ENCODE results near the gene GNG4.
"Not testable (repeated sequence)": the region's sequence is repeated elsewhere in the genome, so short reads cannot be mapped to it uniquely, and the experiment has no call there.

GNG4 gene

GRCh38 chr1:235650341-235651169 is 971 bp upstream of the GNG4 start:
- DNase-seq (ENCODE audit: low spot score) = no peak

GRCh38 chr1:235648954-235649367 is 623 bp downstream of the GNG4 start:
- DNase-seq (ENCODE audit: low spot score) = peak; percentile 42

DNA sequence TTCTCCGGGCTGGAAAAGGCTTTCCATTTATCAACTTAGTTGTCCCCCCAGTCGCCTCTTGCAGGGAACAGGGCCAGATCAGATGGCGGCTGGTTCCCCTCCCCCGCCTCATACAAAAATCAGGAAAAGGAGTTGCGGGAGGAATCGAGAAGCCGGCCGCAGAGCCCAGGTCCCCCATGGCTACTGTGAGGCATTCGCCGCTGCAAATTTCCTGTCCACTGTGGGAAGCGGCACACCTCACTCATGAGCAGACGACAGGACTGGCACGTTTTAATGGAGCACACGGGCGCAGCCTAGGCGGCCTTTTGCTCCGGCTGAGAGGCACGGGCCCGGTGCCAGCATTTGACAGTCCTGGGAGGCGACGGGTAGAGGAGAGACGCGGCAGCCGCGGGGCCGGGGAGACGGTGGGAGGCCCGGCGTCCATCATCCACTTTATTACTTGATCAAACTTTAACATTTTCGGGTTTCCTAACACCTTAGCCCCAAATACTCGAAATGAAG is 1.1 kb downstream of the GNG4 start:
- DNase-seq (ENCODE audit: low spot score) = no peak

DNA sequence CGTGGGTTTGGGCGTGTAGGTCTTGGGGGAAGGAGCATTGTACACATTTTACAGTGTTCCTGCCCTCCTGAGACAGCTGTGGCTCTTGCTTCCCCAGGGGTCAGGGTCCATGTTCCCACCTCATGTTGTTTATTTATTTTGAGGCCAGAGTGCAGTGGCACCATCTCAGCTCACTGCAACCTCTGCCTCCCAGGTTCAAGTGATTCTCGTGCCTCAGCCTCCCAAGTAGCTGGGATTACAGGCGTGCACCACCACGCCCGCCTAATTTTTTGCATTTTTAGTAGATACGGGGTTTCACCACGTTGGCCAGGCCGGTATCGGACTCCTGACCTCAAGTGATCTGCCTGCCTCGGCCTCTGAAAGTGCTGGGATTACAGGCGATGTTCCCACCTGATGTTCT is 2.0 kb downstream of the GNG4 start:
- not testable (repeated sequence) for DNase-seq (ENCODE audit: low spot score)

GRCh38 chr1:235646463-235646862 is 3.1 kb downstream of the GNG4 start:
- no peak for DNase-seq (ENCODE audit: low spot score)

- DNase-seq (ENCODE audit: low spot score) = no peak
Measured at GRCh38 chr1:235644693-235645305, 4.8 kb downstream of the GNG4 start.

DNA sequence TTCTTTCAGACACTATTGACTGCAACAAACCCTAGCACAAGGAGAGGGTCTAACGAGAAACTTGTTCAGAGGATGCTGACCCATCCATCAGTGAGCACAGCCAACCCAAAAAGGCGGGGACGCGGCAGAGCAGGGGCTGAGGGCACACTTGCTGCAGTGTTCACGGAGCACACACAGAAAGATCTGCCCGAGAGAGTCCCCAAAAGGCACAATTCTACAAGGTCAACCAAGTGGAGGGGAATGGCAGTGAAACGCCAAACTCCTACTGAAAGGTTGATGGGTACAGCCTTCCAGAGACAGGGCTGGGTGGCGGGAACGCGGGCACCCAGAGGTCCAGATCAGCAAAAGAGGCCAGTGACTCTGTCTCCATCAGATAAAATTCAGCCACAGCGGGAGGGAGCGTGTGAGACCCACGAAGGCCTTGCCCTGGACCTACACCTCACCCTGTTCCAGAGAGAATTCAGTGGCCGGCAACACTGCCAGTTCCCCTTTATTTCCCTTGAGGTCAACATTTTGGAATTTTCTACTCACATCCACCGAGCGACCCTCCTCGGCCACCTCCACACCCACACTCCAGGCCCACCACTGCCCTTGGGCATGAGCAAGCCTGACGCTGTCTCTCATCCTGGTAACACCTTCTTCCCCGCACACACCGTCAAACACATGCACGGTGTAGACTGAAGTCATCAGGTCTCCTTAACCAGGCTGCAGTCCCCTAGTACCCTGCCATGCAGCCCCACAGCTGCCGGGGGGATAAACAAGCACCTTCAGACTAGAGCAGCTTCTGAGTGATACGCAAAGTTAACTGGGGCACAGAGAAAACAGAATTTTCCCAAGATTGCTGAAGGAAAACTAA is 5.5 kb downstream of the GNG4 start:
- DNase-seq (ENCODE audit: low spot score) = no peak

DNA sequence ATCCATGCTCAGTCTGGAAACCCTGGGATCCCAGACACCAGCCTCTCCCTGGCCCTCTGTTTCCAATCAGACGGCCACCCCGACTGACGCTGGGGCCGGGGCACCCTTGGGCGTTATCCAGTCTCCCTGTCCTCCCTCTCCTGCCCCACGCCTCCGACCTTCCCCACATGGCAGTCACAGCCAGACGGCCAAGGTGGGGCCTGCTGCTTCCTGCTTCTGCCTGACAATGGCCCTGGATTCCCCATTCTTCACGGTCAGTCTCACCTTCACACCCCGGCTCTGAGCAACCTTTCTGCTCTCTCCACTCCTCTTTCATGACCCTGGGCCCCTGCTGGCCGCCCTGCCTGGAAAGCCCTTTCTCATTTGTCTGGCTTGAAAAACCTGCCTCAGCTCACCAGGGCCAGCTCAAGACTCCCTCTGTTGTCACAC is 6.6 kb downstream of the GNG4 start:
- no peak for DNase-seq (ENCODE audit: low spot score)

DNA sequence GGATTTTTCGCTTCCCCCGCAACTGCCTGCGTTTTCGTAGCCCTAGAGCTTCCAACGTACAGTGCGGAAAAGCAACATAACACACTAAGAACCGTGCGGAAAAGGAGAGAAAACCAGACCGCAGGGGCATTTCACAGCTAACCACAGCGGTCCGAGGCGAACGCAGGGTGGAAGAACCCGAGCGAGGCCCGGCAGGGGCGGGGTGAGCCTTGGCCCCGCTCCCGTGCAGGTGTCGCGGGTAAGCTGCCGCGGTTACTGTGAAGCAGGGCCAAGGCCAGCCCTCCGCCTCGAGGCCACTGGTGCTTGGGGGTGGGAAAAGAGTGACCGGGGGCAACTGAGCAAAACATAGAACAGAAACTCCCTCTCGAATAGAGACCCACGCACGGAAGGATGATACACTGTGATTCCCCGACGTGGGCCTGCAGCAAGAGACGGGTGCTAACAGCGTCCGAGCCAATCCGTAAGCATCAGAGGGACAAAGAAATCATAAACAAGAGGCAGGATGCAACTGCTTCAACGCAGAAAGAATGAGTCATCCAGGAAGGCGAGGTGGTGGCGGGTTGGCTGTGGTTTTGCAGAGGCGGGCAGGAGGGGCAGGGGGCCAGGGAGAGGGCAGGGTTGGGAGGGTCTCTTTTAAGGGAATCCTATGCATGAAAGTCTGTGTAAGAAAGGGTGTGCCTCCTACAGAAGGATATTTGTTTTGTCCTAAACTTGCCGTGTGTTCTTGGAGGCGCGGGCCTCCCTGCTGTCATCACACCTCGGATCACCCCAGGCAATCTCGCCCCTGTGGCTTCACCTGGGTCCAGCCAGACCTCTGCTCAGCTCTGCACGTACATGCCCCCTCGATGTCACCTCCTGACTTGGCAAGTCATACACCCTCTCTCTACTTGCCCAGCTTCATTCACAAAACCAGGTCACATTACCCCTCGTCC is 7.3 kb downstream of the GNG4 start:
- DNase-seq (ENCODE audit: low spot score) = peak; percentile 28

- no peak for DNase-seq (ENCODE audit: low spot score)
Measured at GRCh38 chr1:235640580-235640979, 9.0 kb downstream of the GNG4 start.

GRCh38 chr1:235639226-235640205 is 10.1 kb downstream of the GNG4 start:
- DNase-seq (ENCODE audit: low spot score) = no peak

DNA sequence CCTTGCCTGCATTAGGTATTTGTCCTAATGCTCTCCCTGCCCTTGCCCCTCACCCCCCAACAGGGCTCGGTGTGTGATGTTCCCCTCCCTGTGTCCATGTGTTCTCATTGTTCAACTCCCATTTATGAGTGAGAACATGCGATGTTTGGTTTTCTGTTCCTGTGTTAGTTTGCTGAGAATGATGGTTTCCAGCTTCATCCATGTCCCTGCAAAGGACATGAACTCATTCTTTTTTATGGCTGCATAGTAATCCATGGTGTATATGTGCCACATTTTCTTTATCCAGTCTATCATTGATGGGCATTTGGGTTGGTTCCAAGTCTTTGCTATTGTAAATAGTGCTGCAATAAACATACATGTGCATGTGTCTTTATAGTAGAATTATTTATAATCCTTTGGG is 11.0 kb downstream of the GNG4 start:
- not testable (repeated sequence) for DNase-seq (ENCODE audit: low spot score)

DNA sequence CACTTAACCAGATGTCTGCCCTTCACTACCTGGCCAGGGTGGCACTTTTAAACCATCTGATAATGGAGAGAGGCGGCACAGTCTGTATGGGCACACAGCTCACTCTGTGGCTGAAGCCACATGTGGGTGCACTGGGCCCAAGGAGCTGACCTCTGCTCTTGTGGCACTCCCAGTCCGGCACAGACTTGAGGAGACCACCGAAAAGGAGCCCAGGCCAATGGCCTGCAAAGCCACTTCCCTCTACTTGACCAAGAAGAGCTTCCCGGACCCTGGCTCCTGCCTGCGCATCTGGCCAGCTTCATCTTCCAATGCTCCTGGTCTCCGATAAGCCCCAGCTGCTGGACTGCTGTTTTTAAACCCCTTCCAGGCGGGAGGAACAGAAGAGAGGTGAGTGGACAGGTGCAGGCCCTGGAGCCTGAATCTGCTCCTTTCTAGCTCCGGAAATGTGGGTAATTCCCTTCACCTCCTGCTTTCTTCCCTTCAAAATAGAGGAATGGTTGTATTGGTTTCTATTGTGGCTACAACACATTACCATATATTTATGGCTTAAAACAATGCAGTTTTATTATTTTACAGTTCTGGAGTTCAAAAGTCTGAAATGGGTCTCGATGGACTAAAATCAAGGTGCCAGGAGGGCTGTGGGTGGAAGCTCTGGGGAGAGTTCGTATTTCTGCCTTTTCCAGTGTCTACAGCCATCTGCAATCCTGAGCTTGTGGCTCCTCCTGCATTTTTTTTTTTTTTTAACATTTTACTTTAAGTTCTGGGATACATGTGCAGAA is 11.6 kb downstream of the GNG4 start:
- no peak for DNase-seq (ENCODE audit: low spot score)

DNA sequence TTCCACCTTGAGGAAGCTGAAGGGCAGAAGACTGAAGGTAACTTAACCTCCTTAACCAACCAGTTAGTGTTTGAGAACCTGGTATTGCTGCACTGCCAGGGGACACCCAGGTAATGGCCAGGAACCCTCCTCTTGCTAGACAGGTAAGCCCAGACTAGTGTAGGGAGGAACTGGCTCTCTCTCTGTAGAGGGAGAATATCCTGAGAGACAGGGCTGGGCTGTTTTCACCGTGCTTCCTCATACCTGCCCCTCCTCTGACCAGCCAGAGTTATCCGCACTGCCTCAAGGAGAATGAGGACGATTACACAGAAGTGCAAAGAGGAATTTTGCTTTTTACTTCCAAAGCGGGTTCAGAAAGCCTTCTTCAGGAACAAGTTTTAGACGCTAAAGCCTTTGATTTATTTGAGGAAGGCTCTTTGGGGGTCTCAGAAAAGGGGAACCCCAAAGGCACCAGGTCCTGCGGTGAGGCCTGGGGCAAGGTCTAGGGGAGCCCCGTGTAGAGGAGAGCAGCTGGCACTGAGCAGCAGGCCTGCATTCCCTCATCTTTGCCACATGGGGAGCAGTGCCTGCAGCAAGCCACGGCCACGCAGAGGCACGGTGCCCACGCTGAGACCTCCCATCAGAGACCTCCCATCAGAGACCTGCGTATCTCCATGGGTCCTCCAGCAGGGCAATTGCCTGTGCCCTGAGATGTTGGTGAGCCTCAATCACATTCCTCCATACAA is 13.5 kb downstream of the GNG4 start:
- DNase-seq (ENCODE audit: low spot score) = no peak

GRCh38 chr1:235632506-235633401 is 16.8 kb downstream of the GNG4 start:
- DNase-seq (ENCODE audit: low spot score) = no peak

GRCh38 chr1:235631816-235632215 is 17.8 kb downstream of the GNG4 start:
- DNase-seq (ENCODE audit: low spot score) = no peak

GRCh38 chr1:235628316-235629005 is 21.1 kb downstream of the GNG4 start:
- DNase-seq (ENCODE audit: low spot score) = no peak

Data from LoVo (cell line).